RWPE2 (cell line): ENCODE results near the gene CRABP1.

ENCODE experiments used
- ATAC-seq: fragments of 200-7000 bp; cut with Tn5 transposase; 3 replicates; pipeline ENCODE4 v1.9.1; 2021; ENCODE audit warnings: low read depth
- DNase-seq: peaks from one replicate; pipeline ENCODE4 v3.0.0-alpha.2; 2020; ENCODE audit warnings: low spot score
- H3K27ac ChIP-seq: fragments of 450-650 bp; 2 replicates; pipeline ENCODE4 v1.5.1; 2017; ENCODE audit warnings: mild to moderate bottlenecking; ENCODE audit not compliant: poor library complexity, severe bottlenecking
- H3K27me3 ChIP-seq: fragments of 250-450 bp; sonication (Bioruptor Pico); 2 replicates; pipeline ENCODE4 v1.5.1; 2021; ENCODE audit warnings: mild to moderate bottlenecking, moderate library complexity; ENCODE audit not compliant: insufficient read depth, poor library complexity, severe bottlenecking
- H3K36me3 ChIP-seq: fragments of 250-450 bp; sonication (Bioruptor Pico); 2 replicates; pipeline ENCODE4 v1.5.1; 2020; ENCODE audit warnings: low read depth, mild to moderate bottlenecking, moderate library complexity
- H3K4me1 ChIP-seq: fragments of 250-450 bp; sonication (Bioruptor Pico); 2 replicates; pipeline ENCODE4 v1.5.1; 2021; ENCODE audit warnings: mild to moderate bottlenecking, moderate library complexity; ENCODE audit not compliant: insufficient read depth, poor library complexity, severe bottlenecking
- H3K4me3 ChIP-seq: fragments of 250-450 bp; sonication (Bioruptor Pico); 2 replicates; pipeline ENCODE4 v1.5.1; 2021; ENCODE audit warnings: mild to moderate bottlenecking, moderate library complexity; ENCODE audit not compliant: severe bottlenecking
- H3K9me3 ChIP-seq: fragments of 250-450 bp; sonication (Bioruptor Pico); 2 replicates; pipeline ENCODE4 v1.5.1; 2021; ENCODE audit warnings: mild to moderate bottlenecking, moderate library complexity; ENCODE audit not compliant: severe bottlenecking
- CTCF ChIP-seq: fragments of 450-650 bp; IDR thresholded peaks from one replicate; pipeline ENCODE4 v1.5.1; 2017; ENCODE audit warnings: mild to moderate bottlenecking, moderate library complexity; ENCODE audit not compliant: poor library complexity, severe bottlenecking

The CRABP1 gene

GRCh38 chr15:78351539-78351938 is 11.4 kb downstream of the CRABP1 start:
- Histone ChIP-seq H3K27ac (no peak overlapping the region), H3K4me3 (no peak overlapping the region), H3K9me3 (no peaks in the 10 kb centered on the region), H3K27me3 (peaks cover under 1% of the 10 kb centered on the region), H3K4me1 (no peaks in the 10 kb centered on the region), H3K36me3 (no peaks in the 10 kb centered on the region)
- TF ChIP-seq CTCF: no peak
- ATAC-seq: no peak
- DNase-seq: no peak

- ATAC-seq: peak; percentile 12; the same call in 1 of the 3 replicates
- no peak overlapping the region for H3K4me3 ChIP-seq
- H3K27ac ChIP-seq: no peak overlapping the region
- no peaks in the 10 kb centered on the region for H3K27me3 ChIP-seq
- no peak for DNase-seq
- no peaks in the 10 kb centered on the region for H3K4me1 ChIP-seq
- no peaks in the 10 kb centered on the region for H3K36me3 ChIP-seq
- no peak for TF ChIP-seq CTCF
- no peaks in the 10 kb centered on the region for H3K9me3 ChIP-seq
Measured at GRCh38 chr15:78353093-78353492, 12.9 kb downstream of the CRABP1 start.

GRCh38 chr15:78355177-78355576 is 15.0 kb downstream of the CRABP1 start:
- Histone ChIP-seq H3K4me3 (no peak overlapping the region), H3K4me1 (no peaks in the 10 kb centered on the region), H3K27ac (no peak overlapping the region), H3K9me3 (no peaks in the 10 kb centered on the region), H3K36me3 (no peaks in the 10 kb centered on the region), H3K27me3 (no peaks in the 10 kb centered on the region)
- ATAC-seq (no peak), DNase-seq (peak; percentile 21)
- no peak for TF ChIP-seq CTCF

GRCh38 chr15:78358102-78358870 is 18.1 kb downstream of the CRABP1 start:
- Histone ChIP-seq H3K9me3 (no peaks in the 10 kb centered on the region), H3K4me1 (no peaks in the 10 kb centered on the region), H3K27ac (no peak overlapping the region), H3K4me3 (no peak overlapping the region), H3K36me3 (no peaks in the 10 kb centered on the region), H3K27me3 (no peaks in the 10 kb centered on the region)
- TF ChIP-seq CTCF: no peak
- ATAC-seq: no peak
- DNase-seq: no peak
